Prostate gland (tissue), 2 donors: ENCODE data around the gene C22orf42.

Experiments
- CTCF ChIP-seq, 4 experiments: fragments of 200-600 bp in 2 of 4; fragments of 450-650 bp in 2 of 4; sonication (generic) in 2 of 4; IDR thresholded peaks; 1 replicate in 3 of 4; 2 replicates in 1 of 4; pipeline ENCODE4 v1.5.1; 2016 to 2019; ENCODE audit warnings: antibody characterized with exemption in 4 of 4, mild to moderate bottlenecking in 2 of 4, moderate library complexity in 2 of 4
- POLR2A ChIP-seq: fragments of 450-650 bp; IDR thresholded peaks from one replicate; pipeline ENCODE4 v1.6.1; 2016; ENCODE audit warnings: antibody characterized with exemption, mild to moderate bottlenecking

- TF ChIP-seq CTCF (IDR thresholded peaks at IDR 0.05) = no peak
- TF ChIP-seq POLR2A = no peak
Observed at GRCh38 chr22:32119568-32120235, 39.4 kb downstream of the C22orf42 start.
